ENCODE results near the gene STEAP4. TPM values are rescaled to one million over a fixed set of nuclear protein-coding genes. Genes with fewer than 3 reads are reported as not detected.
"Not testable (repeated sequence)": the region's sequence is repeated elsewhere in the genome, so short reads cannot be mapped to it uniquely, and the experiment has no call there.

The STEAP4 gene
- total RNA-seq, 1 donor from 2014 or later: not detected

DNA sequence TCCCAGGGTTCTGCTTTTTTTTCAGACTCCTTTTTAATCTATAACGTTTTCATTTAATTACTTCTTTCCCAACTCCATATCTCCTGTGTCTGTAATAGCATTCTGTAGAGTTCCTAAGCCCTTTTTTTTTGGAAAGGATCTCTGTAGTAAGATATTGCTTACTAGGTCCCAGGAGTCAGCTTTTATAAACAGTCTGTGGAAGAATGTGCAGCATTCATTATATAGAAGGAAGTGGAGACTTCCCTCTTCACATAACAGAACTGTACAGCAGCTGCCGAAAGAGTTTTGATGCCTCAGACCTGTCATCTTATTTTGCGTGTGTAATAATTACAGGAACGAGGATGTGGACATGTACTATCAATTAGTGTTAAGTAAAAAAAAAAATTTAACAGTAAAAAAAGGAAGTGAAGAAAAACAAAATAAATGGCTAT lies 7.4 kb upstream of the STEAP4 start:
- intact Hi-C loops (cut with micrococcal nuclease): no loop called here

DNA sequence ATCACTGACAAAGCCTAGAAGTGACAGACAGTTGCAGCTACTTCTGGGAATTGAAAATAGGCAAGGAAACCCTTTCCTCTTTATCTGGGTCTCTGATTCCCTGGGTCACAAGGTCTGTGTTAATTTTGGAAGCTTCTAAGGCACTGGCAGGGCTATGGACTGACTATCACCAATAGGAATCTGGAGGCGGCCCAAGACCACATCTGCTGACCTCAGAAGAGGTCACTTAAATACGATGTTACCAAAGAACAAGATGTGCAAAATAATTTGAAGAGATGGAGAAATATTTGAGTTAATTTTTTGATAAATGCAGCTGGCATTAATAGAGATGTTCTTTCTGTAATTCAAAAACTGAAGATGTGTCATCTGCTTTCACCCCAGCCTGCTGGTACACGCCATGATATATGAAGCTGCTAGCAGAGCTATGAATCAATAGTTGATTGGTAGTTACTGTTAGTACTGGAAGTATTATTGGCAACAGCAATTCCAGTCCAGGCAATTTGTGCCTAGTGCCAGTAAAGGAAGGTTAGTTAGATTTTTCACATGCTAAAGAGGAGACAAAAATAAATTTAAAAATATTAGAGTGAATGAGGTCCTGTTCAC lies 5.5 kb upstream of the STEAP4 start:
- intact Hi-C loops (cut with micrococcal nuclease): no loop called here

DNA sequence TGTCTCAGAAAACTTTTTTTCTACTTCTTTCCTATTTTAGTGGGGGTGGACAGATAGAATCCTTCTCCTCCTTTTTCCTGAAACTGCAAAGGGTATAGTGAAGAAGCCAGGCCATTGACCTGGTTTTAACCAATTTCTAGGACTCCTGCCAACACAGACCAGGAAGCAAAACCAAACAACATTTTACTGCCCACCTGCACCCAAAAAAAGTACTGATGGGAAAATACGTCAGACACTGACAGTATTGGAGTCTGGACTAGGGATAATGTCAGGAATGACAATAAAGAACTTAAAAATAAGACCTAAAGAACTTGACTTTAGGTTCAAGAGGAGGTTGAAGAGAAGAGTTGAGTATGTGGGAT lies 5.0 kb upstream of the STEAP4 start:
- intact Hi-C loops (cut with micrococcal nuclease): no loop called here

DNA sequence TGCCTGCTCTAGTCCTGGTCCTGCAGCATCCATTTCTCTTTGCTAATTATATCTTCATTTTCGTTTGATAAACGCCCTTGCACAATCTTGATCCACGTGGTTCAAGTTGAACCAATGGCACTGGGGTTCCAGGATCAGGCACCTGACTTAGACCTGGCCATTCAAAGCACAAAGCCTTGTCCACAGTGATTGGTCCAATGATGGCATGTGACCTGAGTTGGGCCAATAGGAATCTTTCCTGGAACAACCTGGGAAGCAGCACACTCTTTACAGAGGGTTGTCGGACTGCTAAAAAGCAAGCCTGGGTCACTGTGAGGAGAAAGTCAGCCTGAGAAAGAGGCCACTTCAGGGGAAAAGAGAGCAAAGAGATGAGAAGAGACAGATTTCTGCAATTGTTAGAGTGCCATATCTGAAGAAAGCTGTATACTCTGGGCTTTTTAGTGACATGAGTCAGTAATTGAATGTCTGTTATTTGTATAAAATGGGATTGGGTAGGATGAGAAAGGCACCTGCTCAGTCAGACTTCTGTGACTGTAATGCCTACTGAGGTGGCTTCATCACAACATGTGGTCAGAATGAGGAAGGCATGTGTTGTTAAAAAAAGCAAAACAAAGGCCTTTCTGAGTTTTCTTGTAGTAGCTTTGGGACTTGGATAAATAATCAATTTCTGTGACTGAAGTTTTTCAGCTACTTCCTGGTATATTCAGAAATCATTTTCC lies 4.4 kb upstream of the STEAP4 start:
- intact Hi-C loops (cut with micrococcal nuclease): no loop called here

DNA sequence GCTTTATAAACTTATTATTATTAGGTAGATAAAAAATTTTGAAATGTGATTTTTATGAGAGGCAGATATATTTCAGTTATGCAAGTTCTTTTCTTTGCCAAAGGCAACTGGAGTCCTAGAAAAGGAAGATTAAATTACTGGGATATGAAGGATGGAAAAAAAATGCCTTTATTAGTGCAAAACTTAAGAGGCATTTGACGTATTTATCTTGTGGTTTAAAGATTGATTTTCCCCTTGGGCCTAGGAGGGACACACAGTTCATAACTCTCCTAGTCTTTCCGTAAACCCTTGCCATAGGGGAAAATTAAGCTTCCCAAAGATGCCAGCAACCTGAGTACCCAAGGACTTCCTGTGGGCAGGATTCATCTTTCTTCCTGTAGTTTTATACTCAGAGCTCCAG lies 3.1 kb upstream of the STEAP4 start:
- intact Hi-C loops (cut with micrococcal nuclease): loop anchor here (2.0 kb wide), 1 partner anchor 17 kb away; no protein-coding TSS in a partner anchor

DNA sequence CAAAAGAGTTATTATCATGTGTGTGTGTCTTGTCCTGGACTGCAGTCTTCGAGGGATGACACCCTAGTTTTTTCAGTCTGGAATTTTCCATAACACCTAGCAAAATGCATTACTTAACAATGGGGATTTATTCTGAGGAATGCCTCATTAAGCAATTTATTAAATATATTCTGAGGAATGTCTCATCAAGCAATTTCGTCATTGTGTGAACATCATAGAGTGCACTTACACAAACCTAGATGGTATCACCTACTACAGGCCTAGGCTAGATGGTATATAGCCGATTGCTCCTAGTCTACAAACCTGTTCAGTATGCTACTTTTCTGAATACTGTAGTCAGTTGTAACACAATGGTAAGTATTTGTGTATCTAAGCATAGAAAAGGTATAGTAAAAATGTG lies 1.1 kb upstream of the STEAP4 start:
- intact Hi-C loops (cut with micrococcal nuclease): loop anchor here (2.0 kb wide), 1 partner anchor 19 kb away; no protein-coding TSS in a partner anchor

DNA sequence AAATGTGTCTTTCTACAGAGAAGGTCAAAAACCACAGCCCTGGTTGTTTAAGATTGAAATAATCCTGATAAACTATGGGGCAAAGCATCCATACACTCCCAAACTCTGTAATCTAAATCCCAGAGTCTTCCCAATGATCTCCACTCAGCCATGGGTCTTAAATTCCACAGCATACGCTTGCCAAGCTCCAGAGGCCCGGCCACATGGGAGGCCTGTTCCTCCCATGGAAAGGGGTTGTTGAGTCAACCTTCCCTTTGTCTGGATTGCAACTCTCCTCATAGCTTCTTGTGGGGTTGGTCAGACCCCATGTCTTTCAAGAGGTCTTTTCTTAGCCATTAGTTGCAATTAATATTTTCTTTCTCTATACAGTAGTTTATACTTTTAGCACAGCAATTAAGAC lies 718 bp upstream of the STEAP4 start:
- intact Hi-C loops (cut with micrococcal nuclease): no loop called here

DNA sequence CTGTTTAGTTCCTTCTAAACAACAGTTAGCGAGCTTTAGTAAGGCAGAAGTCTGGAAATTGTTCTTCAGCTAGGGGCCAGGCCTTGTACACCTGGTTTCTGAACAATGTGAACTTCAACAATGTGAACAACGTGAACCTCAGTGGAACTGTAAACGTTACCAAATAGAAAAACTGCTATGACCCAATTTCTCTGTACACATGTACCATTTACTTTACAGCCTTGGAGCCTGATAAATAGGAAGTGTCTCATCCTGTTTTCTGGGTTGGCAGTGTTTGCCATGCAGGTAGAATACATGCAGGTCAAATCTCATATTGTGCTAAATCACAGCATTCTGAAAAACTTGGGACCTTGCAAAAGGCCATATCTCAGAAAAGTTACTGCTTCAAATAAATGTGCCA lies 1.6 kb downstream of the STEAP4 start:
- intact Hi-C loops (cut with micrococcal nuclease): no loop called here

DNA sequence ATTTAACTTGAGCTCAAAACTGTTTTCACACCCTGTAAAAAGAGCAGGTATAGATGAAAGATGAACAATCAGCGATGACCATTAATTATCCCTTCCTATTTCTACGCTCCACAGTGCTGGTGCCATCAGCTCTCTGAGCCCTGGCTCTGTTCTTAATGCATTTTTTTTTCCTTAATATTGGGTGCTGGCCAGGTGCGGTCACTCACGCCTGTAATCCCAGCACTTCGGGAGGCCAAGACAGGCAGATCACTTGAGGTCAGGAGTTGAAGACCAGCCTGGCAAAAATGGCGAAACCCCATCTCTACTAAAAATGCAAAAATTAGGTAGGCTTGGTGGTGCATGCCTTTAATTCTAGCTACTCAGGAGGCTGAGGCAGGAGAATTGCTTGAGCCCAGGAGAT lies 4.2 kb downstream of the STEAP4 start:
- intact Hi-C loops (cut with micrococcal nuclease): no loop called here

DNA sequence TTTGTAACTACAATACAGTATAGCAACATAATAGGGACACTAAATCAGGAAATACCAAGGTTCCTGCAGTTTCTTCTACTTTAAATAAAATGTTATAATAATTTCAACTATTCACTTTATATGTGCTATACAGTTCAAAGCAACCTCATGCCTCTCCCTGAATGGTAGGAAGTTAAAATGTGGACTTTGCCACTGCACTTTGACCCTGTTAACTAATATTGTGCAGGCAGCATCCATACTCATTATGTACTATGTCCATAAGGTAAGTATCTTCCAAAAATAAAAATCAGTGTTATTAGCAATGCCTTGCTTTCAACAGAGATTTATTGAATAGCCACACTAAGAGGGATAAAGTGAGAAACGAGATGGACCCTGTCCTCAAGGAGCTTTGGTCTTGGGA lies 4.8 kb downstream of the STEAP4 start:
- intact Hi-C loops (cut with micrococcal nuclease): no loop called here

DNA sequence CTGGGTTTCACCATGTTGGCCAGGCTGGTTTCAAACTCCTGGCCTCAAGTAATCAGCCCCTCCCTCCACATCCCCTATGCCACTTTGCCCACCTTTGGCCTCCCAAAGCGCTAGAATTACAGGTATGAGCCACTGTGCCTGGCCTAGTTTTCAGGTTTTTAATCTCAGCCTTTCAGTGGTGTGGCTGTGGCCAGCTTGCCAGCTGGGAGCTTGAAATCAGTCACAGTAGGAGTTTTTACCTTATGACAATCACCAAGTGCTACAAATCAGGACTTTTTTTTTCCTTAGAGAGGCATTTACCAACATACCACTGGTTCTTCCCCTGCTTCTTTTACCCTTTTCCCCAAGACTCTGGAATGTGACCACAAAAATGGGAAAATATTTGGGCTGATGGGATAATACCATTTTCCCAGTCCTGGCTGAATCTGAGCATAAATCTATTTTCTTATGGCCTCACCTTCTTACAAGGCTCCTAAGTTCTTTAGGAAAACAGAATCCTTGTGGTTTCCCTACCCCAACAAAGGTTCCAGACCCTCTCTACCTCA lies 6.2 kb downstream of the STEAP4 start:
- intact Hi-C loops (cut with micrococcal nuclease): no loop called here

DNA sequence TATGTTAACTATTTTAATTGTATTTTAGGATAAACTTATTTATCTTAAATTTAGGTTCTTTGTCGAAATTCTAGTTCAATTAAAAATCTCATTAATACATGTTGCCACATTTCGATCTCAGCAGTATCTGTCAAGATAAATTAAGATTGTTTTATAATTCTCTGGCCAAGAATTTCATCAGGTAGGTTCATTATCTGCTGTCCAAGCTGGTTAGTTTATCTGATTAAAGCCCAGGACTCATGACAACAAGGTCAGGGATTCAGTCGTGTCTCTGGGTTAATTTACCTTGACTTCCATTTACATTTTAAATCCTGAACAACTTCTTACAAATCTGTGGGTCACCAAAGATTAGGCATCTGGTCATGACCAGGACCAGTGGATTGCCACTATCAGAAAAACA lies 7.6 kb downstream of the STEAP4 start:
- intact Hi-C loops (cut with micrococcal nuclease): no loop called here

DNA sequence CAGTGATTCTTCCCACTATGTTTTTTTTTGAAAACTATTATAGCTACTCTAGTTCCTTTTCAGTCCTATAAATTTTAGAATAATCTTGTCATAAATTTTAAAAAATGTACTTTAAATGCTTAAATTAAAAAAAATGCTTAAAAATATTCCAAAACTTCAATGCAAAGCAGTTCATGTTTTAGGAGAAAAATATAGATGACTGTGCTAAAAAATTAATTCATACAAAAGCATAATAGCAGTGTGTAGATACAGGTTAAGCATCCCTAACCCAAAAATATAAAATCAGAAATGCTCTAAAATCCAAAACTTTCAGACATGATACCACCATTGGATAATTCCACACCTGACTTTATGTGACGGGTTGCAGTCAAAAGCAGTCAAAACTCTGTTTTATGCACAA lies 12.8 kb downstream of the STEAP4 start:
- intact Hi-C loops (cut with micrococcal nuclease): no loop called here

DNA sequence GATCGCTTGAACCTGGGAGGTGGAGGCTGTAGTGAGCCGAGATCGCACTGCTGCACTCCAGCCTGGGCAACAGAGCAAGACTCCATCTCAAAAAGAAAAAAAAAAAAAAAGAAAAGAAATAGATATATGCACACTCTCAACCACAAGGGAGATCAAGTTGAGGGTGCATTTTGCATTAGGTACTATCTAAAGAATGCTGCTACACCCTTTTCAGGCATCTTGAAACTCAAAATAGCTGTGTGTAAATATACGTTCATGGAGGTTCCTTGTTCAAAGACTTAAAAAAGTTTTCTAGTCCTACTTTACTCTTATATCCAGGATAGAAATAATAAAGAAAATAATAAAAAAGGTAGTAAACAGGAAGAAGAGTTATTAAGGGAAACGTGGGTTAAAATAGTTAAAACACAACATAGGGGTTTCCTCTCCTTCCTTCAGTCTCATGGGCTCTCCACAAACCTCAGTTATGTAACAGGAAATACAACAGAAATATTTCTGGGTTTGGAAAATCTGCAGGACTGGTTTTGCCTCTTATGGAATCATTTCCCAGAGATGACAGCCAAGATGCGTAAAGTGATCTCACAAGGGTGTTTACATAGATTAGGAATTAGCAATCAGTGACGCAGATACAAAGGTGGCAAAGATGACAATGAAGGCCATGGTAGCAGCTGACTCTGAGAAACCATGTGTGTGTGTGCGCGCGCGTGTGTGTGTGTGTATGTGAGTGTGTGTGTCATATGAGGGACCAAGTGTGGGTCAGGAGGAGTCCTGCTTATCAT lies 15.1 kb downstream of the STEAP4 start:
- intact Hi-C loops (cut with micrococcal nuclease): no loop called here

DNA sequence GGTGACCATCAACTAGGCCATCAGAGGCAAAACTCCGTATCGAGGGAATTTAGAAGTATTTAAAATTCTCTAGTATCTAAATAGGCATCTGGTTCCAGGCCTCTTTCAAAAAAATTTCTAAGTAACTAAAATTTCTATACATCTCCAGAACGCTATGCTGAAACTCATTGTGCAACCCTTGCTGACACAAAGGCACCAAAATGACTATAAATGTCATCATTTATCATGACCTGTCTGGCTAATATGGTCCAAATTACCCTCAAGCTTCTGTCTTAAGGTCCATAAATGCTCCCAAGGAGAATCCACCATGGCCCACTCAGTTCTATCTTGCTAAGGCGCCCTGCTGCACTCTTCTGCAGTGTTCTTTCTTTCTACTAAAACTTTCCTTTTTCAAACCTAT lies 16.2 kb downstream of the STEAP4 start:
- intact Hi-C loops (cut with micrococcal nuclease): no loop called here

DNA sequence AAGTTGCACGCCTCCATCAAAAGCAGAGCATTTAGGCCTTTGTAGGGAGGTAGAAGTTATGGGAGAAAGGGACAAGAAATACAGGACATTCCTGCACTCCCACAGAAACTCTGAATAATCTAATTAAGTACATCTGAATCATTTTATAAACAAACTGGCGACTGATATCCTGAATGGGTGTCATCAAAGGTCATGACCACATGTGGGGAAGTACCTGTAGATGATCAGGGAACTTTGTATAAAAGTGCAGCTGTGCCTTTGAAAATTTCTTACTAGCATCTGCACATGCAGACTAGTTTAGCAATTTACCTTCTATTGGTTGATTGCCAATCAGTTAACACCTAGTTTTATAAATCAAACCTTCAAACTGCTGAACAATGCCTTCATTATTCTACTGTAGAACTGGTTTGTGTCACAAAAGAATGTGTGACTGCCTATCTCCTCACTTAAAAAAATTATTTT lies 17.1 kb downstream of the STEAP4 start:
- intact Hi-C loops (cut with micrococcal nuclease): no loop called here

DNA sequence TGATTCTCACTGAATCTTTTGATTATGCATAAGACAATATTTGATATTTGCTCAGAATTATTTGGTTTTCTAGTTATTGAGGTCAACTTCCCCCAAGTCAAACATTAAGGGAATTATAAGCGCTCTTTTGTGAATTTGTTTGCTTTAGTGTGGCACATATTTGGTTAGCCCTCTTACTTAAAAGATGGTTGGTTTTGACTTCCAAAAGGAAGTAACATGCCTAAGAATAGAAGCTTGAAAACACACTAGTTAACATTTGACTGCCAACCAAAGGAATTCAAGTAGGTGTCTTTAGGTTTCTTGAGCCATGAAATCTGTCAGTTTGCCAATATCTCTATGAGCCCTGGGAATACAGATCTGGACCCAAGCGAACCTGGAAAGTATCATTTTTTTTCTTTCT lies 24.9 kb downstream of the STEAP4 start:
- intact Hi-C loops (cut with micrococcal nuclease): no loop called here

DNA sequence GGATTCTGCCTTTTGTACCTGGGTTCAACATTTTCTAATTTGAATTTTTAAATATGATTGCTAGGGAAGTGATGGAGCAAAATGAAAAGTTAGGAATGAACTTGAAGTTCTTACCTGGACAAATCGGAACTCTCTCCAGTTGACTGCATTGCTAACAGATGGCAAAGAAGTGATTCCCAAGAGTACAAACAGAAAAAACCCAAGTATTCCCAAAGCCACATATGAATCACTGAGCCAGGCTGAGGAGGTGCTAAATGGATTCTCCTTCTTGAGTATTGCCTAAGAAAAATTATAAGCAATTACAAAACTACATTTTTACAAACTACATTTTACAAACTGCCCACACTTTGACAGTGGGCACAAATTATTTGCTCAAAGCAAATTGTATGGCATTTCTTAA lies 25.9 kb downstream of the STEAP4 start:
- intact Hi-C loops (cut with micrococcal nuclease): no loop called here

DNA sequence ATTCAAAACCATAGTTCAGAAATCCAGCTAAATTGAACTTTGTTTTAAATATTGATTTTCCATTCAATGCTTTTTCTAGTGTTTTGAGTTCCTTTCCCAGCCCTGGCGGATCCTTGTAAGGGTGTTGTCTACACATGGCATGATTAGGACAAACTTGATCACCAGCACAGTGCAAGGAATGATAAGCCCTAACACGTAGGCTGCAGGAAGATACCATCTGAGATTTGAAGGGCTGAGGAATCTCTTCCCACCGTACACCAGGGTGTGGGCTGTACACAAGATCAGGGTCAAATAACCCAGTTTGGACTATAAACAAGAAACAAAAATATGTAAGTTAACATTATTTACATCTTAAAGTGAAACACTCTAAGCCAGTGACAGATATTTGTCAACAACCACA lies 27.4 kb downstream of the STEAP4 start:
- intact Hi-C loops (cut with micrococcal nuclease): no loop called here

DNA sequence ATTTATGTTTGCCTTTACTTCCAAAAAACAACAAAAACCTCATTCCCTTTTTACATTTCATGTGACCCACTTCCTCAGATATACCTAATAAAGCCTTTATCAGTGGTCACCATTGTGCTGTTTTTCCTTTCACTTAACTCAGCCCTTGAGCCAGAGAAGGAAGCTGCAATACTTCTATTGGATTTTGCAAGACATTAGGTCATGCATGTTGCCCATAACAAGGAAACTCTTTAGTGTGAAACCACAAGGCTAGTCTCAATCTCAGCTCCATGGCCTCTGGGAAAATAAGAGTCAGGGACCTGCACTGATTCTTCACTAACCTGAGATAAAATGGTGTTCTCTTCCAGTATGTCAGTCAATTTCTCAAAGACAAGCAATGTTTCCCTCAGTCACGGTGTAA lies 27.8 kb downstream of the STEAP4 start:
- intact Hi-C loops (cut with micrococcal nuclease): no loop called here

DNA sequence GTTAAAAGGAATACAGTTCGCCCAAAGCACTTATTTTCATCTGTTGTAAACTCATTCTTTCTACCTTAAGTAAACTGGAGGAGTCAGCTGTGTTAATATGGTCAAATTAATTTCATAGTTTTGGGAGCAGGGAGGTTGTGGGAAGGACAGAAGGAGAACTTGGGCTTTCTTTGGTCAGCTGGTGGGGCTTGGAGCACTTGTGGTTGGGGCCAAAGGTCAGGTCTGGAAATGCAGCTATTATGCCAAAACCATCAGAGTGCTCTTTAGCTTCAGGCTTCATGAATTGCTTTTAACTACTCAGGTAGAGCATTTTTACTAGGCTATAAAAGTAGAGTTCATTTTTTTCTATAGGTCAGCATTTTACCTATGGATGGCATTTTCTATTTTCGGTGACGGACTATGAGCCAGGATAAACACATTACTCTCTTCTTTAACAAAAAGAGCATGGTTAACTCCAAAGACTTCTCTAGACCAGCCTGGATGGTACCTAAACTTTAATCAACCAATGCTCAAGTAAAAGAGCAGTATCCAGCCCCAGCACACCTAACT lies 30.0 kb downstream of the STEAP4 start:
- intact Hi-C loops (cut with micrococcal nuclease): no loop called here

DNA sequence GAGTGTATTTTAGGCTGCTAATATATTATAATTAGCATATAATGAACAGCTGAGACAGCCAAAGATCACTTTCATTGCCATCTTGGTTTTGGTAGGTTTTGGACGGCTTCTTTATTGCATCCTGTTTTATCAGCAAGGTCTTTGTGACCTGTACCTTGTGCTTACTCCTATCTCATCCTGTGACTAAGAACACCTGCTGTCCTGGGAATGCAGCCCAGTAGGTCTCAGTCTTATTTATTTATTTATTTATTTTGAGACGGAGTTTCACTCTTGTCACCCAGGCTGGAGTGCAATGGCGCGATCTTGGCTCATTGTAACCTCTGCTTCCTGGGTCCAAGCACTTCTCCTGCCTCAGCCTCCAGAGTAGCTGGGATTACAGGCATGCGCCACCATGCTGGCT lies 31.8 kb downstream of the STEAP4 start:
- intact Hi-C loops (cut with micrococcal nuclease): not testable (repeated sequence)

Data from T-helper 1 cell treated with Interleukin-12 subunit alpha and Interleukin-12 subunit beta and Interleukin-4 antibody, amounts not matched to agents 30 ng/mL and 1 ng/mL, for 36 hours (primary cell).